Kasumi-1 (cell line): ENCODE results near the gene TOP3A.

Experiments used
- DNase-seq, 2 experiments: peaks; one replicate each; lab custom pipeline; 2025; lab: John Stamatoyannopoulos, UW

Gene TOP3A

DNA sequence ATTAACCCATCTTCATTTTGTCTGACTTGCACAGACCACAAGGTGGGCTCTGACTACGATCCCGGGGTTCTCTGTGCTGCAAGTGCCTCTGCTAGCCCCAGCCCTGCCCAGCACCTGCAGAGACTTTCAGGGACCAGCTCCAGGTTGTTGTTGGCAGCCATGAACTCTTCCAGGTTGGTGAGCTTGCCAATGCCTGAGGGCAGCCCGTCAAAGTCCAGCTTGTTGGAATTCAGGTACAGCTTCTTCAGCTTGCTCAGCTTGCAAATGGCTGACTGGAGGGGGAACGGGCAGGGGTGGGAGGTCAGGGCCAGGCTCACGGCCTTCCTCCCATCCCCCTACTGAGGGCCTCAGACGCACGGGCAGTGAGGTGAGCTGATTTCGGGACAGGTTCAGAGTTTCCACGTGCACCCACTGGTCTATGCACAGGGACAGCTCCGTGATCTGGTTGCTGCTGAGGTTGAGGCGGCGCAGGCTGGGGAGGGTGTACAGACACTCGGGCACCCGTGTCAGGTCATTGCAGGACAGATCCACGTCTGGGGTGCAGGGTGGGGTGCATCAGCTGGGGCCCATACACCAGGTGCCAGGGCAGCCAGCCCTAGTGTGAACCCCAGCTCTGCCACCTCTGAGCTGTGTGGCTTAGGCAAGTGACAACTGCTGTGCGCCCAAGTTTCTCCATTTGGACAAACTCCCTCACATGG is 61.5 kb downstream of the TOP3A start:
- no peak for DNase-seq

- no peak for DNase-seq
Measured at GRCh38 chr17:18252160-18252559, 62.6 kb downstream of the TOP3A start.

GRCh38 chr17:18251204-18251603 is 63.6 kb downstream of the TOP3A start:
- no peak for DNase-seq

DNA sequence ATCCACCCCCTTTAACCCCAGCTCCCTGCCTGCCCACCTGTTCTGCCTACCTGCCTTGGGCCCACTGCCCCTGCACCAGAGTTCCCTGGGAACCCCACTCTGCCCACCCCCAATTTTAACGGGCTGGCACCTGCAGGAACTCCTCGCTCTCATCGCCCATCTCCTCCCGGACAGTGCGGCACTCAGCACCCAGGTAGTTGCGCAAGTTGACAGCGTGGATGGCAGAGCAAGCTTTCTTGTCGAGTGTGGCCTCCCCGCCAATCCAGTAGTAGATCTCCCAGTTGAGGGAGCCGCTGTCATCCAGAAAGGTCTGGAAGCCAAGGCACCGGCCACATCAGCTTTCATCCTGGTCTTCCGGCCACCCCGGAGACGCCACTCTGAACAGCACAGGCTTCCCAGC is 64.1 kb downstream of the TOP3A start:
- no peak for DNase-seq

- no peak for DNase-seq
Measured at GRCh38 chr17:18250259-18250658, 64.5 kb downstream of the TOP3A start.

DNA sequence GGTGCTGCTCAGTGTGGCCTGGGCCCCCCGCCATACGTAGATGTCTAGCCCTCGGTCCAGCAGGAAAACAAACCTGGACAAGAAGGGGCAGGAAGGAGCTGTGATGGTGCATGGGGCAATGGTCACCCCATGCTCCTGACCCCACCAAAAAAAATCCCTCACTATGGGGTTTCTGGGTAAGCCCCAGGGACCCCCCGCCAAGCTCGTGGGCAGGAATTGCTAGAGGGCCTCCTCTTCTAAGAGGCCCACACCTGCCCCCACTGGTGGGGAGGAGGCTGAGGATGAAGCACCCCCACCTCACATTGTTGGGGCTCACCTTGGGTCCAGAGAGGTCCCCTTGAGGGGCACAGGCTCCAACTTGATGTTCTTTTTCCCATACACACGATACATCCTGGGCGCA is 66.0 kb downstream of the TOP3A start:
- DNase-seq: no peak

DNA sequence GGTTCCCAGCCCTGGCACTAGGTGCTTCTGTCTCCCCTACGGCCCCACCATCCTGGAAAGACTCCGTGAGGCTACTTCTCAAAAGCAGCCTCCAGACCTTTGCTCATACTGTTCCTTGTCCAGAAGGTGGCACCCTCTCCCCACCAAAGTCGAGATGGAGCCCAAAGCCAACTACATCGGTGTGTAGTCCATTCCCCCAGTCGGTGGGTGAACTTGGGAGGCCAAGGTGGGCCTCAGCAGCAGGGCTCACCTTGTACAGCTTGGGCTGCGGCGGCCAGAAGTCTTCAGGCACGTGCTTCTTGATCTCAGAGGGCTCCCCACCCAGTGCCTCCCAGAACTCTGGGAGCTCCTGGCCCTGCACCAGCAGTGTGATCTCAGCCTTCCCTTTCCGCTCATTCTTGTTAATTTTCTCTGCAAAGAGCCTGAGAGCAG is 66.5 kb downstream of the TOP3A start:
- DNase-seq: peak; percentile 43 to 45

- DNase-seq: no peak
Measured at GRCh38 chr17:18247613-18248001, 67.2 kb downstream of the TOP3A start.

- no peak for DNase-seq
Measured at GRCh38 chr17:18246880-18247612, 67.7 kb downstream of the TOP3A start.

DNA sequence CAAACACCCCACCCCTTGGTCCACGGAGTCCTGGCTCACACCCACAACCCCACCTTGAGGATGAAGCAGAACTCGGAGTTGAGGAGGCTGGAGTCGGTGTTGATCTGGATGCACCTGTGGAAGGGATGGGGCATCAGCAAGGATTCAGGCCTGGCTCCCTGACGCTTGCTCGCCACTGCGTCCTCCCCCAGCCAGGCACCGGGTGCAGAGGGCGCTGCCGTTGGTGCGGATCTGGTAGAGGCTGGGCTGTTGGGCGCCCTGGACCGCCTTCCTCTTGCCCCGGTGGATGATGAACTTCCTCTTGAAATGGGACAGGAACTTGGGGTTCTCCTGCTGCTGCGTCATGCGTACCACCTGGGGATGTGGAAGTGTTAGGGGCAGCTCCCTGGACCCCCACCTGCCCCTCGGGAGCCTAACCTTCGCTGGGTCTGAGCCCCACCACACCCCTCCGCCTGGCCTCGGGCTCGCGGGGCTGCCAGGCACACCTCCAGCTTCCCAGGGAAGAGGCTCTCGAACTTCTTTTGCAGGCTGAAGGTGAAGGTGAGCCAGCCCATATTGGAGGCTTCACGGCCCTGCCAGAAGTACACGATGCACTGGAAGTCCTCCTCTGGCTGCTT is 68.6 kb downstream of the TOP3A start:
- DNase-seq: no peak

DNA sequence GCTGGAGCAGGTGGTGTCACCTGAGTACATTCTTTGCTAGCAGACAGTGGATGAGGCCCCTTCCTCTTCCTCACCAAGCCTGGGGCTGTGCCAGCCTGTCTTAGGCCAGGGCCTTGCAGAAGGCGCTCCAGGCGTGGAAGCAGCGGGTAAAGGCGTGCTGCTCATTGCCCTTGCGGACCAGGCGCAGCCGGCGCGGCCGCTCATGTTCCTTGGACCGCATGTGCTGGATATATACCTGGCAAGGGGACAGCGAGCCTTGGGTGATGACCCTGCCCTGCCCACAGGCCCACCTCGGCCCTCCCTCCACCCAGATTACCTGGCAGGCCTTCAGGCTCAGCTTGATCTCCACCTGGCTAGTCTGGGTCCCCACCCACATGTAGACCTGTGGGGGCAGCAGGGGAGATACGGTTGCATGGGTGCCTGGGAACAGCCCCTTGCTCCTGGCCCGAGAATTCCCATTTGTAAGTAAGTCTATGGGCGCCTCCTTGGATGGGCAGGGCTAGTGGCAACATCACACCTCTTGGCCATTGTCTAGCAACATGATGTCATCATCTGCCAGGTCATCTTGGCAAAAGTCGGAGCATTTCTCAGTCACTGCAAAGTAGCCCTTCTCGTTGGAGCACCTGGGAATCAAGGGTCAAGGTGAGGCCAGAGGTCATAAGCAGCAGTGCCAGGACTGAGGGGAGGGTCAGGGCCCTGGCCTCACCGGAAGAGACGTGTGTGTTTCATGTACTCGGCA is 69.6 kb downstream of the TOP3A start:
- DNase-seq: no peak

GRCh38 chr17:18241229-18241871 is 73.4 kb downstream of the TOP3A start:
- DNase-seq: no peak

DNA sequence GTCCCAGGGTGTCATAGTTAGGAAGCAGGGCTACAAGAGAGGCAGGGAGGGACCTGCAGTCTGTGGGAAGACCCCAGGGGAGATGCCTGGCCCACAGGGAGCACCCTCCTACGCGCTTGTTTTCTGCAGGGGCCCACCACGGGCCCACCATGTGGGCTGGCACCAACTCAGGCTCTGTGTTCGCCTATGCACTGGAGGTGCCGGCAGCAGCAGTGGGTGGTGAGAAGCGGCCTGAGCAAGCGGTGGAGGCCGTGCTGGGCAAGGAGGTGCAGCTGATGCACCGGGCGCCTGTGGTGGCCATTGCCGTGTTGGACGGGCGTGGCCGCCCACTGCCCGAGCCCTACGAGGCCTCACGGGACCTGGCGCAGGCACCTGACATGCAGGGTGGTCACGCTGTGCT is 74.3 kb downstream of the TOP3A start:
- DNase-seq: no peak

DNA sequence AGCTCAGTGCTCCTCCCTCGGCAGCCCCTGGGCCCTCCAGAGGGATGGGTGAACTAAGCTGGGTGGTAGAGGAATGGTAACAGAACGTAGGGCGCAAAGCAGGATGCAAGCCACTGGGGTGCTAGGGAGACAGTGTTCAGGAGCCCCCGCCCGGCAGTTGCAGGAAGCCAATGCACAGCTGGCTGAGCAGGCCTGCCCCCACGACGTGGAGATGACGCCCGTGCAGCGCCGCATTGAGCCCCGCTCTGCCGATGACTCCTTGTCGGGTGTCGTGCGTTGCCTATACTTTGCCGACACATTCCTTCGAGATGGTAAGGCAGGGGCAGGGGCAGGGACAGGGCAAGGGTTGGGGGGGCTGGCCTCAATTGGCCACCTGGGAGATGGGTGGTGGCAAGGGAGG is 76.5 kb downstream of the TOP3A start:
- DNase-seq: no peak

GRCh38 chr17:18237461-18237860 is 77.3 kb downstream of the TOP3A start:
- no peak for DNase-seq

GRCh38 chr17:18236494-18236893 is 78.3 kb downstream of the TOP3A start:
- no peak for DNase-seq

GRCh38 chr17:18235743-18236256 is 79.0 kb downstream of the TOP3A start:
- DNase-seq: no peak

- DNase-seq: no peak
Measured at GRCh38 chr17:18234853-18235380, 79.9 kb downstream of the TOP3A start.

DNA sequence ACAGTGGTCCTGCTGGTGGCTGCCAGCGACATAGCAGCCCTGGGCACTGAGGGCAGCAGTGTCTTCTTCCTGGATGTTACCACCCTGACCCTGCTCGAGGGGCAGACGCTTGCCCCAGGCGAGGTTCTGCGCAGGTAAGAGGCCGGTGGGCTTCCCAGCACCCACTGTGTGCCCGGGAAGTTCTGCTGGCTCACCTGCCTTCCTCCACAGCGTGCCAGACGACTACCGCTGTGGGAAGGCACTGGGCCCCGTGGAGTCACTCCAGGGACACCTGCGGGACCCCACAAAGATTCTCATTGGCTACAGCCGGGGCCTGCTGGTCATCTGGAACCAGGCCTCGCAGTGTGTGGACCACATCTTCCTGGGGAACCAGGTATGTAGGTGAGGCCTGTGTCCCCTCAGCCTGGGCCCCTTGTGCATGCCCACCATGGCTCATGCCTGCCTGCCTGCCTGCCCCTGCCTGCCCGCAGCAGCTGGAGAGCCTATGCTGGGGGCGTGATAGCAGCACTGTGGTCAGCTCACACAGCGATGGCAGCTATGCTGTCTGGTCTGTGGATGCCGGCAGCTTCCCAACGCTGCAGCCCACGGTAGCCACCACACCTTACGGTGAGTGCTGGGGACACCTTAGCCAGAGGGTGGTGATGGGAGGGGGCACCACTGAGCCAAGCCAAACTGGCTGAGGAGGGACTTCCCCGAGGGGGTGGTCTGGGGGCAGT is 80.8 kb downstream of the TOP3A start:
- no peak for DNase-seq

- DNase-seq: no peak
Measured at GRCh38 chr17:18231164-18231563, 83.6 kb downstream of the TOP3A start.
